ENCODE data around the gene EFCAB5. TPM values are rescaled to one million over a fixed set of nuclear protein-coding genes. Genes with fewer than 3 reads are reported as not detected.
A peak's percentile ranks its signal among the peaks of the same experiment; 100 is the strongest.

Gene EFCAB5
- total and polyA plus RNA-seq, 10 of the 15 experiments (the other 5 are each of a cell fraction or from before 2014, with no cell fraction given), result 0.39 to 2.6 (median 1.0) TPM

GRCh38 chr17:30116661-30117551, 175.5 kb downstream of the EFCAB5 start, which contains the start of gene NSRP1 (continued):
- TF ChIP-seq PBX3 (IDR thresholded peaks at IDR 0.05; ENCODE audit: insufficient replicate concordance, low read depth, low read length) (peak; percentile 17), ZNF384 (IDR thresholded peaks at IDR 0.05; ENCODE audit: borderline replicate concordance, low read depth, low read length) (no peak), NFYA (IDR thresholded peaks at IDR 0.05; ENCODE audit: borderline replicate concordance, low read depth, low read length) (no peak), POLR2A (IDR thresholded peaks at IDR 0.05; ENCODE audit: low read depth, low read length) (peak; percentile 100), ELK1 (IDR thresholded peaks at IDR 0.05; ENCODE audit: low read depth, low read length) (no peak), E4F1 (IDR thresholded peaks at IDR 0.05; ENCODE audit: borderline replicate concordance, partially characterized antibody) (no peak), ATF3 (IDR thresholded peaks at IDR 0.05; ENCODE audit: borderline replicate concordance, extremely low read depth, low read depth, low read length) (no peak), ATF2 (IDR thresholded peaks at IDR 0.05; ENCODE audit: low read length) (no peak), YY1 (IDR thresholded peaks at IDR 0.05; ENCODE audit: low read depth, low read length) (peak; percentile 98), MYC (IDR thresholded peaks at IDR 0.05; ENCODE audit: insufficient read depth, insufficient read length, insufficient replicate concordance, low read length, severe bottlenecking) (no peak), HDGF (IDR thresholded peaks at IDR 0.05) (no peak), RUNX3 (IDR thresholded peaks at IDR 0.05; ENCODE audit: low read length) (peak; percentile 36; the same call in 1 of the 2 replicates), BRCA1 (IDR thresholded peaks at IDR 0.05; ENCODE audit: low read depth, low read length) (peak; percentile 67), HSF1 (IDR thresholded peaks at IDR 0.05; ENCODE audit: low read depth, low read length) (no peak), RAD21 (IDR thresholded peaks at IDR 0.05; ENCODE audit: insufficient read depth, low read depth, low read length) (no peak), MTA2 (IDR thresholded peaks at IDR 0.05; ENCODE audit: low read depth) (no peak), BCL3 (IDR thresholded peaks at IDR 0.05; ENCODE audit: borderline replicate concordance, insufficient read depth, low read depth, low read length, poor library complexity, severe bottlenecking) (no peak), ZBED1 (IDR thresholded peaks at IDR 0.05; ENCODE audit: borderline replicate concordance) (no peak), SMAD5 (IDR thresholded peaks at IDR 0.05; ENCODE audit: low read depth) (peak; percentile 97)

All from GM12878 (cell line).